Activated CD8-positive, alpha-beta memory T cell treated with anti-CD3 and anti-CD28 coated beads for 48 hours (primary cell): ENCODE results near the gene SLC7A6.

ENCODE experiments used
- DNase-seq, 3 experiments: peaks; one replicate each; pipeline ENCODE4 v3.0.0-alpha.2; 2020; ENCODE audit warnings: low read depth in 2 of 3, low spot score in 2 of 3

SLC7A6 gene

DNA sequence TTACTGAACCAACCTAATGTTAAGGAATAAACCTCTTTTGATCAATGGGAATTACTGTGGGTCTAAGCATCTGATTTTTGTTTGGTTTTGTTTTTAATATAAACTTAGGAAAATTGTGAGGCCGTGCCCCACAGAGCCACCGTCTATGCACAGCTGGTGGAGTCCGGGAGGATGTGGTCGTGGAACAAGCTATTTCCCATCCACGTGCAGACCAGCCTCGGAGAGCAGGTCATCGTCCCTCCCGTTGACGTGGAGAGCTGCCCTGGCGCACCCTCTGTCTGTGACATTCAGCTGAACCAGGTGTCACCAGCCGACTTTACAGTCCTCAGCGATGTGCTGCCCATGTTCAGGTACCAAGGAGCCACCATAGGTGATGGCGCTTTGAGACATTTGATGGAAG, 74.9 kb downstream of the SLC7A6 start:
- no peak for DNase-seq

DNA sequence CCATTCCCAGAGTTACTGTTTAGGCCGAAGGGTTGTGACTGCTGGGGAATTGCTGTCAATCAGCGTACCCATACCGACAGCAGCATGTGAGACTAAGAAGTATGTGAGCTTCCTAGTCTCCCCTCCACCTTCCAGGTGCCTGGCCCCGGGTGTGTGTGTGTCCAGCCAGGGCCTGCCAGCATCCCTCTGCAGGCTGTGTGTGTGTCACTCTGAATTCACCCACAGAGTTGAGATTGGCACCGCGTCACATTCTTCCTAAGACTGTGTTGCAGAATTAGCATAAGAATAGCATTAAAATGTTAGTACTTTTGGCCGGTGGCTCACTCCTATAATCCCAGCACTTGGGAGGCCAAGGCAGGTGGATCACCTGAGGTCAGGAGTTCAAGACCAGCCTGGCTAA, 78.3 kb downstream of the SLC7A6 start:
- no peak for DNase-seq

DNA sequence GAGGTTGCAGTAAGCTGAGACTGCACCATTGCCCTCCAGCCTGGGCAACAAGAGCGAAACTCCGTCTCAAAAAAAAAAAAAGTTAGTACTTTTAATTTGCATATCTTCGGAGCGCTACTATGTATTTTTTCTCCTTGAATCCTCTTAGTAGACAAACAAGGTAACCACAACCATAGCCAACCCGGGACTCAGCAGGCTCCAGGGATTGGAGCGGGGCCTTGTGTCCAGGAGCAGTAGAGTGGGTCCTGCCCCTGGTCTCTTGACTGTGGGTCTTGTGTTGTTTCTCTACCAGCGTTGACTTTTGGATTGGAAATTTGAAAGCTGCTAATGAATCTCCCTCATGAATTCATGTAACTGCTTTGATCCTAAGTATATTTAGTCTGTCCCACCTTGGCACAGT, 78.8 kb downstream of the SLC7A6 start:
- no peak for DNase-seq

DNA sequence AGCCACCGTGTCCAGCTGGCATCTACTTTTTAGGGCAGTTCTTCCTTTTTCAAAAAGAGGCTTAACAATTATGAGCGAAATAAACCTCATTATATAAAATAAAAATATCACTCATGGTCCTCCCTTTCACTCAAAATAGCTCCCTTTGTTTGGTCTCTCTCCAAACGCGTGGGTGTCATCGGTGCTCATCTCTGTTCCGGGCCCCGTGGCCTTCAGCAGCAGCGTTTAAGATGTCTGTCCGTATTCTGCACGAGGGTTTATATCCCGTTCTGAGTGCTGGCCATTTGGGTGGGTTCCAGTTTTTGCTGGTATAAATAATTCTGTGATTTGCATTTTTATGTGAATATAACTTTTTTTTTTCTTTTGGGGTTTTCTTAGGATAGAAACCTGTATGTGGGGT, 79.9 kb downstream of the SLC7A6 start:
- DNase-seq, result no peak

DNA sequence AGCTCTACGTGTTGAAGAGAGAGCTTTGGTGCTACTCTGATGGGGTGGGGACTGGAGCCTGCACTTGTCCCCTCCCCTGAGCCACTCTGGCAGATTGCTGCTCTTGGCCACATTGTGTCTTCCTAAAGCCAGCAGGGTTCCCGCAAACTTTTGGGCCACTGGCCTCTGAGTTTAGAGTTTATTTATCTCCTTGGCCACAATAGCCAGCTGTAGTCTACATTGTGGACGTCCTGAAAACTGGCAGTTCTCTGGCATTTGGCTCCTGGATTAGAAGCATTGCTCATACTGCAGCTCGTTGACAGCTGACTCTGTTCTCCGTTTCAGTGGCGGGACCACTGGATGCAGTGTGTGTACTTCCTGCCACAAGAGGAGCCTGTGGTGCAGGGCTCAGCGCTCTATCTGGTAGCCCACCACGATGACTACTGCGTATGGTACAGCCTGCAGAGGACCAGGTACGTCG, 81.1 kb downstream of the SLC7A6 start:
- no peak for DNase-seq

DNA sequence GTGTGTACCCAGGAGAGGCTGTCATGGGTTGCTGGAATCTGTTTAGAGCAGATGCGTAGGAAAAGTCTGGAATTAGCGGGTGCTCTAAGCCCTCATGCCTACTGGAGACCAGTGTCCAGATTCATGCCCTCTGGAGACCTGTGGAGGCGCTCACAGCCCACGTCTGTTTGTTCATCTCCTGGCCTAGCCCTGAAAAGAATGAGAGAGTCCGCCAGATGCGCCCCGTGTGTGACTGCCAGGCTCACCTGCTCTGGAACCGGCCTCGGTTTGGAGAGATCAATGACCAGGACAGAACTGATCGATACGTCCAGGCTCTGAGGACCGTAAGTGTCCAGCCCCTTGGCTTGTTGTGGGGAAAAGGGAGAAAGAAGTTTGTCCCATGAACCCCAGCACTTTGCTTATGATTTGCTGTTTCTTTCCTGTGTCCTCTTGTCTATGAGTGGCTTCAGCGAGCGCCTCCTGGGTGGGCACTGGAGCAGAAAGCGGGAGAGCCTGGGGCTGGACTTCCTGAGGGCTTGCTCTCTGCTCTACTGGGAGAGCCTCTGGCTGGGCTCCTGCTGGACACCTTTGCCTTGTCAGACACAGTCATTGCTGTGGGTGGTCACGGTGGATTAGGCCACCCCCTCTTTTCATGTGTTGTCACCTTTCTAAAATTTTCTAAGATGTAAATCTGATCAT, 81.8 kb downstream of the SLC7A6 start:
- DNase-seq, result no peak

DNA sequence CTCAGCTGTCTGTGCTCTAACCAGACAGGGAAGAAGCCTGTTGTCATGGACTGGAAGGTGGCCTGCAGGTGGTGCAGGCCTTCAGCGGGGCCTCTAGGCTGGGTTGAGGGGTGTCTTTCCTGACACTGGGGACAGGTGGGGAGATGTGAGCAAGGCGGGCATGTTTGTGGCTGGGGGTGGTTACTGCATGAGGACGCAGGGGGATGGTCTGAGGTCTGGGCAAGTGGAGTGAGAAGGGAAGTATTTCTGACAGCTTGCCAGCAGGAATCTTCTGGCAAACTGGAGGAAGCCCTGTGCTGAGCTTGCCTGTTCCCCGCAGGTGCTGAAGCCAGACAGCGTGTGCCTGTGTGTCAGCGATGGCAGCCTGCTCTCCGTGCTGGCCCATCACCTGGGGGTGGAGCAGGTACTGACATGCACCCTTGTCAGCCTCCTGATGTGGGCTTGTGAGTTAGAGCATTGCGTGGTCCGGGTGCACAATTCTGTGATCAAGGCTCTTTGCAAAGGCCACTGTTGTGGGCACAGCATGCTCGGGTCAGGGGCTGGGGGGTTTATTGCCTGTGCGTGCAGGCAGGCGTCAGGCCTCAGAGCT, 82.7 kb downstream of the SLC7A6 start:
- no peak for DNase-seq

DNA sequence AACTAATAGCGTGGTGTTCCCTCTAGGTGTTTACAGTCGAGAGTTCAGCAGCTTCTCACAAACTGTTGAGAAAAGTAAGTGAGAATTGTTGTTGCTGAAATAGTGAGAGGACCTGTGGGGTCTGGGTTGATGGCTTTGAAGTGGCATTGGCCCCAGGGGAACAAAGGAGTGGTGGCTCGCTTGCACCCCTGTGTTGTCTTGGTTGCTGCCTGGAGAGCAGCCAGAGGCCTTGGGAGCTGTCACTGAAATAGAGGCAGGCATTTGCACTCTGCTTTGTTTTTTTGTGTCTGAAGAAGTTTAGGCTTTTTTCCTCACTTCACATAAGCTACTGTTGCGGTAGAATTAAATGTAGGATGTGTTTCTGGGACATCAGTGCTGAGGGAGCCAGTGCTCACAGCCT, 83.3 kb downstream of the SLC7A6 start:
- DNase-seq, result no peak

DNA sequence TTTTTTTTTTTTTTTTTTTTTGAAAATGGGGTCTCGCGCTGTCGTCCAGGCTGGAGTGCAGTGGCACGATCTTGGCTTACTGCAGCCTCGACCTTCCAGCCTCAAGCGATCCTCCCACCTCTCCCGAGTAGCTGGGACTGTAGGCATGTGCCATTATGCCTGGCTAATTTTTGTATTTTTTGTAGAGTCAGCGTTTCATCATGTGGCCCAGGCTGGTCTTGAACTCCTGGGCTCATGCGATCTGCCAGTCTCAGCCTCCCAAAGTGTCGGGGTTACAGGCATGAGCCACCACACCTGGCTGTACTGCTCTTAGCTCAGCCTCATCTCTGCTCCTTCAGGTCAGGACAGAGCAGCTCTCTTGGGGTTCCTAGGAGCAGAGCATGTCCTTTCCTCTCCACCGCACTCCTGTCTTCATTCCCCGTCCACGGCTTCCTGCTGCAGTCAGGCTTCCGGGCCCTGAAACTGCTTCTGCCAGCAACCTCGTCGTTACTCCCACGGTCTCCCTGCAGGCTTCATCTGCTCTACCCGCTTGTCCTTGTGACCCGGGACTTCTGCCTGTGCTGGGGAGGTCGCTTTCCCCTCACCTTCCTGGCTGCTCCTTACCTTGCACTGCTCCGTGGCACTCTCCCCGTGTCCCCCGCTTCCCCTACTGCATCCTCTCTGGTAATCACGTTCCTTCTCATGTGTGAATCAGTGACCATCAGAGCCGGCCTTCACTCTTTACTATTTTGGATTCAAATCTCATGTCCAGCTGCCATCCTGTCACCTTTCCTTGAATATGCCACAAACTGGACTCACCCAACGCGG, 84.5 kb downstream of the SLC7A6 start:
- no peak for DNase-seq

DNA sequence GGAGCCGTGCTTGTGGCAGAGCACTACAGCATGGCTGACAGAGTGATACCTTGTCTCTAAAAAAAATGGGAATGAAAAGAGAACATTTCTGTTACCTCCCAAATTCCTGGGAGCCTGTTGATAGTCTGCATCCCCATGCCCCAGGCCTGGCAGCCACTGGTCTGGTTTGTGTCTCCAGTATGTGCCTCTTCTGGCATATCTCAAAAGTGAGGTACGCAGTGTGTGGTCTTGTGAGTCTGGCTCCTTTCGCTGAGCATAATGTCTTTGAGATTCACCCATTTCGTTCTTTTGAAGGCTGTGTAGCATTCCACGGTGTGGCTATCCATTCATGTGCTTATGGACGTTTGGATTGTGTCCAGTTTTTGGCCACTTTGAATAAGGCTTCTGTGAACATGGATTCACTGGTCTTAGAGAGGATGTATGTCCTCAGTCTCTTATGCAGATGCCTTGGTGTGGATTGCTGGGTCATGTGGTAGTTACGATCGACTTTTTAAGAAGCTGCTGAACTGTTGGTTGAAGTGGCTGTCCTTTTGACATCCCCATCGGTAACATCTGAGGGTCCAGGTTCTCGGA, 85.6 kb downstream of the SLC7A6 start:
- no peak for DNase-seq

DNA sequence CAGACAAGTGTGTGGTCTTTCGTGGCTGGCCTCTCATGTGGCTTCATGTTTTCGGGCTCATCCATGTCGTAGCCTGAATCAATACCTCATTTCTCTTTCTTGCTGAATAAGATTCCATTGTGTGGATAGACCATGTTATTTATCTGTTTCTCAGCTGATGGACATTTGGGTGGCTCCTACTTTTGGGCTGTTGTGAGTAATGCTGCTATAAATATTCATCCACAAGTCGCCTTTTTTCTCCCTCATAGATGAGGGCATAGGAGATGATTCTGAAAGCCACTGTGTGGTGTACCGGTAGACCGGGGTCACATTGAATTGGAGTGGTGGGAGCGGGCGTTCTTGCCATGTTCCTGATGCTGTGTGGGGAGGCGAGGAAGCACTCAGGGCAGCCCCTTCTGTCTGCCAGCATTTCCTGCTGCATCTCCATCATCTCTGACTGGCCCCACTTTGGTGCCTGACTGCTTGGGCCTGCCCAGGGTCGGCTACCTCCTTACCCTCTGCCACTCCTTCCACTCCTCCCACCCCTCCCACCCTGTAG, 86.6 kb downstream of the SLC7A6 start:
- DNase-seq, result no peak
